ENCODE data around the gene TRPV4. TPM values are rescaled to one million over a fixed set of nuclear protein-coding genes. Genes with fewer than 3 reads are reported as not detected.

The TRPV4 gene
- total and polyA plus RNA-seq, 10 of the 15 experiments (the other 5 are each of a cell fraction or from before 2014, with no cell fraction given), result not detected

GRCh38 chr12:109815757-109816617 lies 17.2 kb downstream of the TRPV4 start:
- no peak overlapping the region for H3K27ac ChIP-seq (ENCODE audit: control insufficient read depth, insufficient read depth)
- no peak overlapping the region for H3K4me2 ChIP-seq (ENCODE audit: control insufficient read depth, insufficient read depth)
- BruUV-seq (replicated peaks), result no TSS peak
- no peaks in the 10 kb centered on the region for H3K9me3 ChIP-seq (replicated peaks; ENCODE audit: control insufficient read depth, insufficient read depth, low read length)
- no peak for TF ChIP-seq MTA3 (IDR thresholded peaks at IDR 0.05; ENCODE audit: borderline replicate concordance, low read length)
- TF ChIP-seq NFYB (IDR thresholded peaks at IDR 0.05; ENCODE audit: insufficient read depth, low read depth, low read length), result no peak
- no peak for TF ChIP-seq WRNIP1 (IDR thresholded peaks at IDR 0.05; ENCODE audit: borderline replicate concordance, low read depth, low read length)
- TF ChIP-seq EP300 (IDR thresholded peaks at IDR 0.05; ENCODE audit: borderline replicate concordance in 1 of 2, control insufficient read depth in 1 of 2, low read depth in 2 of 2, low read length in 2 of 2), result no peak
- no peak for TF ChIP-seq HDAC6 (IDR thresholded peaks at IDR 0.05; ENCODE audit: unreplicated experiment)
- TF ChIP-seq BHLHE40 (IDR thresholded peaks at IDR 0.05; ENCODE audit: borderline replicate concordance in 1 of 2, low read depth in 2 of 2, low read length in 1 of 2), result no peak
- TF ChIP-seq GATAD2B (conservative IDR thresholded peaks at IDR 0.05; ENCODE audit: low read depth), result no peak
- TF ChIP-seq, protein P1, sequence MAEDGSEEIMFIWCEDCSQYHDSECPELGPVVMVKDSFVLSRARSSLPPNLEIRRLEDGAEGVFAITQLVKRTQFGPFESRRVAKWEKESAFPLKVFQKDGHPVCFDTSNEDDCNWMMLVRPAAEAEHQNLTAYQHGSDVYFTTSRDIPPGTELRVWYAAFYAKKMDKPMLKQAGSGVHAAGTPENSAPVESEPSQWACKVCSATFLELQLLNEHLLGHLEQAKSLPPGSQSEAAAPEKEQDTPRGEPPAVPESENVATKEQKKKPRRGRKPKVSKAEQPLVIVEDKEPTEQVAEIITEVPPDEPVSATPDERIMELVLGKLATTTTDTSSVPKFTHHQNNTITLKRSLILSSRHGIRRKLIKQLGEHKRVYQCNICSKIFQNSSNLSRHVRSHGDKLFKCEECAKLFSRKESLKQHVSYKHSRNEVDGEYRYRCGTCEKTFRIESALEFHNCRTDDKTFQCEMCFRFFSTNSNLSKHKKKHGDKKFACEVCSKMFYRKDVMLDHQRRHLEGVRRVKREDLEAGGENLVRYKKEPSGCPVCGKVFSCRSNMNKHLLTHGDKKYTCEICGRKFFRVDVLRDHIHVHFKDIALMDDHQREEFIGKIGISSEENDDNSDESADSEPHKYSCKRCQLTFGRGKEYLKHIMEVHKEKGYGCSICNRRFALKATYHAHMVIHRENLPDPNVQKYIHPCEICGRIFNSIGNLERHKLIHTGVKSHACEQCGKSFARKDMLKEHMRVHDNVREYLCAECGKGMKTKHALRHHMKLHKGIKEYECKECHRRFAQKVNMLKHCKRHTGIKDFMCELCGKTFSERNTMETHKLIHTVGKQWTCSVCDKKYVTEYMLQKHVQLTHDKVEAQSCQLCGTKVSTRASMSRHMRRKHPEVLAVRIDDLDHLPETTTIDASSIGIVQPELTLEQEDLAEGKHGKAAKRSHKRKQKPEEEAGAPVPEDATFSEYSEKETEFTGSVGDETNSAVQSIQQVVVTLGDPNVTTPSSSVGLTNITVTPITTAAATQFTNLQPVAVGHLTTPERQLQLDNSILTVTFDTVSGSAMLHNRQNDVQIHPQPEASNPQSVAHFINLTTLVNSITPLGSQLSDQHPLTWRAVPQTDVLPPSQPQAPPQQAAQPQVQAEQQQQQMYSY (CRISPR knock-in tag; IDR thresholded peaks at IDR 0.05), result no peak
- TF ChIP-seq CBX5 (IDR thresholded peaks at IDR 0.05; ENCODE audit: low read depth), result no peak
- no peak for TF ChIP-seq EZH2 (IDR thresholded peaks at IDR 0.05; ENCODE audit: borderline replicate concordance, control insufficient read depth, low read depth, low read length)
- TF ChIP-seq RAD21 (IDR thresholded peaks at IDR 0.05; ENCODE audit: insufficient read depth, low read depth, low read length), result no peak
- no peaks in the 10 kb centered on the region for H3K36me3 ChIP-seq (ENCODE audit: control insufficient read depth in 2 of 2, insufficient read depth in 2 of 2, low read length in 1 of 2)
- ChIA-PET POLR2A (no interaction called here), CTCF (interaction anchor here (0.8 kb wide), 1 partner anchor 29 kb away, joined by 3 read pairs; no protein-coding TSS in a partner anchor), RAD21 (ENCODE audit: unreplicated experiment) (no interaction called here), SMC1A (ENCODE audit: uncharacterized antibody, unreplicated experiment) (no interaction called here)
- no peaks in the 10 kb centered on the region for H3K4me1 ChIP-seq (ENCODE audit: control insufficient read depth, insufficient read depth, low read length)
- FAIRE-seq, result no peak
- intact Hi-C loops (cut with micrococcal nuclease; ENCODE audit: unreplicated experiment), result no loop called here
- no peaks in the 10 kb centered on the region for H3K79me2 ChIP-seq (ENCODE audit: control insufficient read depth, insufficient read depth, low read length)
- no peak overlapping the region for H3K4me3 ChIP-seq
- 55% methylated on average over 10 of the region's 10 CpGs for WGBS (ENCODE audit: insufficient coverage, insufficient replicate concordance, low lambda C conversion rate, missing lambda C conversion rate)
- no peak for DNase-seq (ENCODE audit: low read depth, low spot score)
- H2AFZ ChIP-seq (ENCODE audit: control insufficient read depth, low read depth, low read length), result no peak overlapping the region
- no peaks in the 10 kb centered on the region for H4K20me1 ChIP-seq (ENCODE audit: control insufficient read depth, insufficient read depth)
- no peak overlapping the region for H3K9ac ChIP-seq (ENCODE audit: control insufficient read depth, insufficient read depth, low read length)
- in situ Hi-C loops (cut with MboI), result no loop called here
- H3K27me3 ChIP-seq (replicated peaks in 1 of 2; ENCODE audit: control insufficient read depth in 2 of 2, insufficient read depth in 2 of 2, low read length in 1 of 2), result no peaks in the 10 kb centered on the region
- ATAC-seq, result no peak

All from GM12878 (cell line).